ENCODE data around the gene WDR89.
"Not testable (repeated sequence)": the region's sequence is repeated elsewhere in the genome, so short reads cannot be mapped to it uniquely, and the experiment has no call there.

Gene WDR89

DNA sequence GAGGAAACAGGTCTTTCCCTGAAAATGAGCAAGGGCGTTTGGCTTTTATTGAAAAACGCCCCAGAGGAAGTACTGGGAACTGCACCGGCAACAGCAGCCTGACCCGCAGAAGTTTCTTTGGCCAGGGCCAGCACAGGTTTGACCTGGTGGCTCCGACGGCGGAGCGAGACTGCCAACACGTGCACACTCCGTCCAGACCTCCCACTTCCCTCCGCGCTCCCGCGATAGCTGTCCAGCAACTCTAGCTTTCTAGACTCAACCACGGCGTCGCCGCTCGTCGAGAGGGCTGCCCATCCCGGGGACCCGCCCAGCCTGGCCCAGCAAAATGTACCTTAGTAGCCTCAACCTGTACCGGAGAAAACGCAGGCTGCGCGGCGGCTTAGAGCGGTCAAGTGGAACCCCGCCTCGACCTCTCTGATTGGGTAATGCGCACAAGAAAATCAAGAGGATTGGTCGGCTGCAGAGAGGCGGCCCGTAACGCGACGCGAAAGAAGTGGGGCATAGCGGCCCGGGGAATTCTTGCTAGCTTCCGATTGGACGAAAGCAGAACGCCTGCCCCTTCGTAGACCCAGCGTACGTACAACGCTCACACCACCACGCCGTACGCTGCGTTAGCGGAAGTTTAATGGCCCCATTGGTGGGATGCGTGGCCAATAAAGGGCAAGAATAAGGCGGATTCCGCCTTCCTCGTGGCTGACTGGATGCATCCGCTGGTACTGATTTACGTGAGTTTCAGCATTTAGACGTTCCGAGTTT lies at the start of gene WDR89:
TSS of gene WDR89 (minus strand) at position 399 of the 756 bp plus-strand sequence. CDS start 41,929 bp downstream, outside the sequence.
- peak; percentile 100 for DNase-seq (ENCODE audit: low spot score)
- peak; percentile 99 for FAIRE-seq

DNA sequence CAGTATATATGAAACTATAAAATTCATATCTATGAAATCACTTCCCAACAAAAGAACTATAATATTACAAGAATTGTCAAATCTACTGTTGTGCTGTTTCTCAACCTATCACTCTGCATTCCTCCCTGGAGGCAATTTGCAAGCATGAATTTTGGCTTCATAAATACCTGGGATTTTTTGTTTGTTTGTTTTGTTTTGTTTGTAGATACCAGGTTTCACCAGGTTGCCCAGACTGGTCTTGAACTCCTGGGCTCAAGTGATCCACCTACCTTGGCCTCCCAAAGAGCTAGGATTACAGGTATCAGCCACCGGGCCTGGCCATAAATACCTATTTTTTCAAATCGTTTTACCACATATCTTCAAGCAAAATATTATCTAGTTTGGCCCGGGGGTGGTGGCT lies 47.5 kb upstream of the WDR89 start:
- no peak for FAIRE-seq
- no peak for DNase-seq (ENCODE audit: low spot score)

GRCh38 chr14:63686926-63687325 lies 45.3 kb upstream of the WDR89 start:
- peak; percentile 37 for FAIRE-seq
- no peak for DNase-seq (ENCODE audit: low spot score)

DNA sequence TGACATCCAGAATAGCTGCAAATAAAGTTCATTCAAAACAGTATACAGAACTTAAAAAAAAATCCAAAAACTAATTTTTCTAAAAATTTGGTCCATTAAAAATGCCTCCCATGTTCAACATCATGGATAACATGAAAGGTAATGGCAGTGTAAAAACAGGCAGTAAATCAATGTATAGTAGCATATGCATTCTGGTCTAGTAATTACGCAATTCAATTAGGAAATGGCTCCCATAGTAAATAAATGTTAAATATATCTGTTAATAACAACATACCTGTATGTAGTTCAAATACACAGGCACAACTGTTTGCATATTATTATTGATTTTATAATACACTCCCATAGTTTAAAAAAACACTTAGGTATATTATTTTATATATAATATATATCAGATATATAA lies 43.7 kb upstream of the WDR89 start:
- FAIRE-seq = no peak
- DNase-seq (ENCODE audit: low spot score) = no peak

DNA sequence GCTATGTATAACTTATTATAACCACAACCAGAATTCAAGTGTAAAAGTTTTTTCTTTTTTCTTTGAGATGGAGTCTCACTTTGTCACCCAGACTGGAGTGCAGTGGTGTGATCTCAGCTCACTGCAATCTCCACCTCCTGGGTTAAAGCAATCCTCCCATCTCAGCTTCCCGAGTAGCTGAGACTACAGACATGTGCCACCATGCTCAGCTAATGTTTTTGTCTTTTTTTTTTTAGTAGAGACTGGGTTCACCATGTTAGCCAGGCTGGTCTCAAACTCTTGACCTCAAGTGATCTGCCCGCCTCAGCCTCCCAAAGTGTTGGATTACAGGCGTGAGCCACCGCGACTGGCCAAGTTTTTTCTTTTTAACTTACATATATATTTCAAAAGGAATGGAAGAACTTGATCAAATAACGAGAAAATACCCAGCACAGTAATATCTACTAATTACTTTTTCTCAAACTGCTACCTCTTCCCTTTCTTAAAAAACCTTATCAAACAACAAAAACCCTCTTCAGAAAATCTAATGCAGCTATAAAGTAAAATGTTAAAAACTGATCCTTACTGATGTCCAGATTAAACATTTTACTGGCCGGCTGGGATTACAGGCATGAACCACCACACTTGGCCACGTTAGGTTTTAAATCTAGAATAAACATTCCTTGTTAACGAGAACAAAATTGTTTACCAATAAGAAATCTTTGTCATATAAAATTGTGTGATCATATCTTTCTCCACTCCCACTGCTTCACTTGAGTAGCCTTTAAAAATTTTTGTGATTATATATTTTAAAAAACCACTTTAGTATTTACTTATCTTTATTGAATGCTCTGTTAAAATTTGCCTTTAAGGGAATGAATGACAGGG lies 41.3 kb upstream of the WDR89 start:
- FAIRE-seq = no peak
- no peak for DNase-seq (ENCODE audit: low spot score)

GRCh38 chr14:63678536-63678935 lies 36.9 kb upstream of the WDR89 start:
- DNase-seq (ENCODE audit: low spot score) (no peak), FAIRE-seq (no peak)

DNA sequence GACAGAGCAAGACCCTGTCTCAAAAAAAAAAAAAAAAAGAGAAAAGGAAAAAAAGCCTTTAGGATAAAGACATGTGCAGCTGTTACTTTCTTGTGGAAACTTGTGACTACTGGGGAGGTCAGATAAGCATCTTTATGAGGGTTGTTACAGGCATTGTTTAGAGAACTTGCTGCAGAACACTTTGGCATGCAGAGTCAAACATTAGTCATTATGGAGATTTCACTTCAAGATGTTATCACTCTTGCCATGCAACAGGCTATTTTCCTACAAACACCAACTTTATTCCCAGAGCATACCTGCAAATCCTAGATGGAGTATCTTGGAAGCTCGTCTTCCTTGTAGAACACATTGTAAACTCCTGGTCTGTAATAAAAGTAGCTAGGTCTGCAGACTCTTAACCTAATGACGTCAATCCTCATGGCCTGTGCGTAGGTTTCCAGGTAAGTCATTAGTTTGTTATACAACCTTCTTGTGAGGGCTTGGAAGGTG lies 36.3 kb upstream of the WDR89 start:
- FAIRE-seq = no peak

GRCh38 chr14:63676615-63677014 lies 34.9 kb upstream of the WDR89 start:
- FAIRE-seq (peak; percentile 37), DNase-seq (ENCODE audit: low spot score) (no peak)

More for the DNA sequence above, 36.3 kb upstream of the WDR89 start:
- DNase-seq (ENCODE audit: low spot score) = no peak

- peak; percentile 23 for FAIRE-seq
These were observed 32.3 kb upstream of the WDR89 start for GRCh38 chr14:63673886-63674497.

DNA sequence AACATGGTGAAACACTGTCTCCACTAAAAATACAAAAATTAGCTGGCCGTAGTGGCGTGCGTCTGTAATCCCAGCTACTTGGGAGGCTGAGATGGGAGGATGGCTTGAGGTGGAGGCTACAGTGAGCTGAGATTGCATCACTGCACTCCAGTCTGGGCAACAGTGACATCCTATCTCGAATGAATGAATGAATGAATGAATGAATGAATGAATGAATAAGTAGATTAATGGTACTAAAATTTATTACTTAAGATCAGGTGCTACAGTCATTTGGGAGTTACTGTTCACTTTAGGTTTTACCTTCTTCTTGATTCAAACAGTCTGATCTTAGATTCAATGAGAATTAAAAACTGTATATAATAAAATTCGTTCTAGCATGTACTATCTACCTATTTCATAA lies 31.6 kb upstream of the WDR89 start:
- DNase-seq (ENCODE audit: low spot score) (no peak), FAIRE-seq (no peak)

More at GRCh38 chr14:63673886-63674497, 32.3 kb upstream of the WDR89 start:
- no peak for DNase-seq (ENCODE audit: low spot score)

DNA sequence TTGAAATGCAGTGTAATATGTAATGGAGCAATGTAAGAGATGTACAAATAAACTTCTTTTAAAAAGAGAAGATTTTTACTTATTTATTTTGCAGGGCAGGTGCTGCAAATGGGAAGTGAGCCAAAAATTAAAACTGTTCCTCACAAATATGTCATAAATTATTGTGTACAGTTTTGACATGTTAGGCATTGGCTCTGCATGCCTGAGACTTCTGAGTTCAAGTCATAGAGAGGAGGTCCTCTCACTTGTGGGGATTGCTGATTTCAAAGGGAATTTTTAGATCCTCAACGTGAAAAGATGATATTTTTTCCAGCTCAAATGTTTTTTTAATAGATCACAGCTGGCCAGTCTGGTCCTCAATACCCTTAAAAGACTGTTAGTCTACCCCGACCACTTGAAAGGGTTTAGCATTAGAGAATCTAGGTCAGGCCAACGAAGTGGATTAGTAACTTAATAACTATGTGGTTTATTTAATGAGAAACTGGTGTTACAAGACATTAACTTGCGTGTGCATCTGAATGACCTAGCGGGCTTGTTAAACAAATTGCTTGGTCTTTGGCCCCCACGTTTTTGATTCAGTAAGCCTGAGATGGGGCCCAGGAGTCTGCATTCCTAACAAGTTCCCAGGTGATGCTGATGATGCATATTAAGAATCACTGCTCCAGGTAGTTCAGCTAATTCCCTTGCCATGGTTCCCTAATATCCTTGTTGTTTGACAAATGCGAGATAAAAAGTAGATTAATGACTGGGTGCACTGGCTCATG lies 30.9 kb upstream of the WDR89 start:
- DNase-seq (ENCODE audit: low spot score) (no peak), FAIRE-seq (no peak)

DNA sequence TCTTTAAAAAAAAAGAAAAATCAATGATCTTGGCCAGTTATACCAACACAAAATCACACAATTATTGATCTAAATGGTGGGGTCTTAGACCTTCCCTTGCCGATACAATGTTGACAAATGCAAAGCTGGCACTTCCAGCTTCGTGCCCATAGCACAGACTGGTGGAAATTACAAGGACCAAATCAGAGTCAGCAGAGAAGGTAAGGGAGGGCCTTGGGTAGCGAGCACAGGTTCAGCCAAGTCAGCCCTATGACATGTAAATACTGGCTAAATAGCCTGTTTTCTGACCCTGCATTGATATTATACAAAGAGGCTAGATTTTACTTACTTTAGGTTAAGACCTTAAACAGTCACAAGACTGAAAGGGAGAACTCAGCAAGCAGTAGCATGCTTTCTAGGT lies 30.3 kb upstream of the WDR89 start:
- no peak for DNase-seq (ENCODE audit: low spot score)
- FAIRE-seq = peak; percentile 30

DNA sequence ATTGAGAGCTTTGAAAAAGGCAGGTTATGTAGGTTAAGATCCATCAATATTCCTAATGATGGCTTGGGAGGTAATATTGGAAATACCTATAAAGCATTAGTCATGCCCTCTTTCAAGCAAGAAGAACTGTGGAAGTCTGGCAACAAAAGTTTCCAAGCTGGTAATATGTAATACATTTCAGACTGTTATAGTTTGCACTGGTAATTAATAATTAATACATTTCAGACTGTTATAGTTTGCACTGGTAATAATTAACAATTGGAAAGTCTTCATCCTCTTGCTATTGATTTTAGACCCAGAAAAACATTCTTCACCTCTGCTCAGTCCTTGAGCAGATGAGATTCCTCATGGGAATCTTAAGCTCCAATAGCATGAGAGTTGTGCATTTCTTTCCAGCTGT lies 29.0 kb upstream of the WDR89 start:
- DNase-seq (ENCODE audit: low spot score) (no peak), FAIRE-seq (no peak)

DNA sequence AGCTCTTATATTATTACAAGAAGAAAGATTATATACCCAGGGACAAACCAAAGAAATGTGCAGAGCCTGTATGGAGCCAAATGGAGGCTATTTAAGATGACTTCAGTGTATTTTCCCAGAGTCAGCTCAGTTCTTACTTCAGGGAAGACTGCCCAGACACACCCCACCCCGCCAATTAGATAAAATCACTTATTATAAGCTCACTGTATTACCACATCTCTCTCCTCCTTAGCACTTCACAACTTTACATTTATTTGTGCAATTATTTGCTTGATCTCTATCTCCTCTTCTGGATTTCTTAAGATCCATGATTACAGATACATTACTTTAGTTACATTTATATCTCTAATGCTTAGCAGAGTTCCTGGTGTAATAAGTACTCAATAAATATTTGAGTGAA lies 24.7 kb upstream of the WDR89 start:
- DNase-seq (ENCODE audit: low spot score) = no peak
- FAIRE-seq = no peak

DNA sequence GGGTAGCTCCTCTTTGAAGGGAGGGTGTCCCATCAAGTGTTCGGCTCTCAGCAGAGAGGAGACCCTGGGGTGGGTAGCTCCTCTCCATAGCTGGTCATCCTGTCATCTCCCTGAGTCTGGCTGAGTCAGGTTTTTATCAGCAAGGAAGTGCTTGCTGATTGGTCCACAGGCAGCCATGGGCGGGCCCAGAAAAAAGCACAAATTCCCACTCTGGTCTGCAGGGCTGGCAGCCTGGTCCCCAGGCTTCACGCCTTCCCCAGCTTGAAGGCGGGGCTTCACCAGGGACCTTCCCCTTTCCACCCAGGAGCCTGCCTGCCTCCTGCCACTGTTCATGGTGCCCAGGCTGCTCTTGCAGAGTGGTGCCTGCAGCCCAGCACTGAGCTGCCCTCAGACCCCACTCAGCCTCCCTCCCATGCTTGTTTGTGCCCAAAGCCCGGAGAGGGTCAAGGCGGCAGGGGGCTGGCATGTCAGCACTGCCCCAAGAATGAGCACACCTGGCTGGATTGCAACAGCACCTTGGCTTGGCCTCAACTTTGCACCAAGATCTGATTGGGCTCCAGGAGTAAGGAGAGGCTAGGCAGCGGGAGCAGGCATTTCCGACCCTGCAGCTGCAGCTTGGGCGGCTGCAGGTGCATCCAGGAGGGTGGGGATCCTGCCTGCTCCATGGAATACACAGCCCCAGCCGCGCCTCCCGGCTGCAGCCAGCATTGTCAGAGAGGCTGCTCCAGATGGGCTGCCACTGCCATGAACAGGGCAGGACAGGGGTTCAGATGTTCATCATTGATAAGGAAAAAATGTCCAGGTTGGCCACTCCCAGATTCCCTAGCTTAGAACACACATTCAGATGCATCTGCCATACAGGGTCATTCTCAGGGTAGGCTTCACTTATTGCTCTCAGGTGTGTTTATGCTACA lies 22.0 kb upstream of the WDR89 start:
- peak; percentile 88 for FAIRE-seq

DNA sequence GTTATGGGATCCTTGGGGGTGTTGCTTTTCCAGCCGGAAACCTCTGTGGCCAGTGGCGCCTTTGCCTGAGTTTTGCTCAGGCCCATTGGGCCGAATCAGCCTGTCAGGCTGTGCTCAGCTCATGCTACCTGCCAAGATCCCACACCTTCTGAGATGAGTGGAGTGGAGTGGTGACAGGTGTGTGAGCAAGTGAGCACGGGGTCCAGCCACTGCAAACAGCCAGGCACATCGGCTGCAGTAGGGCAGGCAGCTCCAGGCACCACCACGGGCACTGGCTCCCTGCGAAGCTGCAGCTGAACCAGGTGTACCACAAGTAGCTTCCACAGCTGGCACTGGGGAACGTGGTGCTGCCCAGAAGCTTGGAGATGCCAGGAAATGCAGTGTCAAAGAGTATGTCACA lies 21.1 kb upstream of the WDR89 start:
- FAIRE-seq = peak; percentile 56

More for the DNA sequence above, 22.0 kb upstream of the WDR89 start:
- no peak for DNase-seq (ENCODE audit: low spot score)

GRCh38 chr14:63661881-63662280 lies 20.2 kb upstream of the WDR89 start:
- FAIRE-seq; DNase-seq (ENCODE audit: low spot score): not testable (repeated sequence)

More for the DNA sequence above, 21.1 kb upstream of the WDR89 start:
- DNase-seq (ENCODE audit: low spot score) = no peak

- FAIRE-seq = no peak
These were observed 18.1 kb upstream of the WDR89 start for GRCh38 chr14:63659726-63660125.

DNA sequence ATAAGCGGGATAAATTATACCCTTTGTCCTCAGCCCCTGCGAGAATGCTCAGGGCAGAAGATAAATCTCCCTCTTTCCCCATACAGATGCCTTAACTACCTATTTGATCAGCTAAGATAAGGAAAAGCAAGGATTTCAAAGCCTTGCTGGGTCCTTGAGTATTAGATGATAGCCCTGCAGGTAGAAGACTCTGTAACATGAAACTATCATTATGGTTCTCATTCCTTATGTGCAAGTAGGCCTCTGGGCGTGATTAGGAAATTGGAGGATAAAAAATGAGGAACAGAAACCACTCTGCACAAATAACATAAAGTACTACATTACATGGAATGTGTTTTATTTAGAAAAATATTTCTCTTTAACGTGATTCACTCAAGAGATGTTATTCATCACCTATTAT lies 14.5 kb upstream of the WDR89 start:
- FAIRE-seq (no peak), DNase-seq (ENCODE audit: low spot score) (no peak)

More at GRCh38 chr14:63659726-63660125, 18.1 kb upstream of the WDR89 start:
- peak; percentile 65 for DNase-seq (ENCODE audit: low spot score)

DNA sequence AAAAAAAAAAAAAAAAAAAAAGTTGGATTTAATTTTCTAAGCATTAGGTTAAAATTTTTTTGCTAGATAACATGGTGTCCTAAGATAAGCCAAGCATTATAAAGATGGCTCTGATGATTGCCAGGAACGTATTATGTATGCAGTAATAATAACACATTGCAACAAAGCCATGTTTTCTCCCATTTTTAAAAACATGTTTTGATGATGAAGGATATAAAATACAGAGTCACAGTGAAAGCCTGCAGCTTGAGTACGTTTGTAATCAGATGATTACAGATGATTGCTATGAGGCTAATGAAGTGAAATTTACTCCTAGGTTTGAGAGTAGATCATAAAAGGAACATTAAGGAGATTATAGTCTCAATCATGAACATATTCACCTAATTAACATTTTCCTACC lies 13.3 kb upstream of the WDR89 start:
- DNase-seq (ENCODE audit: low spot score) = no peak
- no peak for FAIRE-seq
